Neural cell (in vitro differentiated cells): ENCODE measurements around the gene ANKRD28. TPM values are rescaled to one million over a fixed set of nuclear protein-coding genes. Genes with fewer than 3 reads are reported as not detected.

Source experiments
- H2AFZ ChIP-seq: fragments of 200-600, 300-800 bp; sonication (generic), shearing (Covaris generic); 2 replicates; pipeline ENCODE4 v1.6.0; 2014; ENCODE audit warnings: low read depth, mild to moderate bottlenecking, antibody characterized with exemption, low read length, moderate library complexity
- H3F3A ChIP-seq: fragments of 200-600 bp; shearing (Covaris generic); 2 replicates; pipeline ENCODE4 v1.6.1; 2016; ENCODE audit warnings: mild to moderate bottlenecking, moderate library complexity, mixed read lengths, antibody characterized with exemption, low read length; ENCODE audit not compliant: insufficient read depth, poor library complexity, severe bottlenecking
- H3K27ac ChIP-seq: fragments of 200-600, 300-800 bp; sonication (generic), shearing (Covaris generic); 2 replicates; pipeline ENCODE4 v1.5.1; 2014; ENCODE audit warnings: mild to moderate bottlenecking, low read length, moderate library complexity
- H3K27me3 ChIP-seq: fragments of 300-800, 200-600 bp; sonication (generic), shearing (Covaris generic); 2 replicates; pipeline ENCODE4 v1.6.0; 2014; ENCODE audit warnings: mild to moderate bottlenecking, low read depth, low read length, moderate library complexity; ENCODE audit not compliant: insufficient read depth
- H3K36me3 ChIP-seq: fragments of 300-800, 200-600 bp; sonication (generic), shearing (Covaris generic); 2 replicates; pipeline ENCODE4 v1.5.1; 2014; ENCODE audit warnings: mild to moderate bottlenecking, antibody characterized with exemption, low read length, moderate library complexity; ENCODE audit not compliant: insufficient read depth
- H3K4me2 ChIP-seq: fragments of 300-800, 200-600 bp; sonication (generic), shearing (Covaris generic); 2 replicates; pipeline ENCODE4 v1.6.0; 2014; ENCODE audit warnings: mild to moderate bottlenecking, low read length
- H3K4me3 ChIP-seq: fragments of 300-800, 200-600 bp; sonication (generic), shearing (Covaris generic); 2 replicates; pipeline ENCODE4 v1.5.1; 2014; ENCODE audit warnings: mild to moderate bottlenecking, low read length, moderate library complexity
- H3K79me2 ChIP-seq: fragments of 200-600 bp; shearing (Covaris generic); replicated peaks from 2 replicates; pipeline ENCODE4 v1.6.0; 2014; ENCODE audit warnings: mild to moderate bottlenecking, low read length, moderate library complexity; ENCODE audit not compliant: insufficient read depth
- H3K9ac ChIP-seq: fragments of 300-800, 200-600 bp; sonication (generic), shearing (Covaris generic); 2 replicates; pipeline ENCODE4 v1.6.1; 2016; ENCODE audit warnings: mild to moderate bottlenecking, low read length, mixed read lengths
- H3K9me2 ChIP-seq: fragments of 200-600 bp; shearing (Covaris generic); 2 replicates; pipeline ENCODE4 v1.6.1; 2016; ENCODE audit warnings: mild to moderate bottlenecking, low read length, mixed read lengths; ENCODE audit not compliant: insufficient read depth
- H3K9me3 ChIP-seq: fragments of 200-600, 300-800 bp; sonication (generic), shearing (Covaris generic); 2 replicates; pipeline ENCODE4 v1.6.1; 2016; ENCODE audit warnings: mild to moderate bottlenecking, mixed run types, low read length, moderate library complexity, mixed read lengths
- H4K20me1 ChIP-seq: fragments of 200-600 bp; shearing (Covaris generic); 2 replicates; pipeline ENCODE4 v1.6.1; 2016; ENCODE audit warnings: mild to moderate bottlenecking, mixed run types; ENCODE audit not compliant: insufficient read depth
- EP300 ChIP-seq: fragments of 450-650 bp; conservative IDR thresholded peaks from 2 replicates; pipeline ENCODE4 v1.6.1; 2014; ENCODE audit warnings: antibody characterized with exemption, mild to moderate bottlenecking, moderate library complexity; ENCODE audit not compliant: poor library complexity, severe bottlenecking
- EZH2 ChIP-seq: fragments of 200-600, 300-800 bp; shearing (Covaris generic), sonication (generic); IDR thresholded peaks from 2 replicates; pipeline ENCODE4 v1.6.1; 2014; ENCODE audit warnings: antibody characterized with exemption, low read length, borderline replicate concordance, mild to moderate bottlenecking; ENCODE audit not compliant: insufficient read depth, poor library complexity, severe bottlenecking
- MXI1 ChIP-seq: fragments of 450-650 bp; conservative IDR thresholded peaks from 2 replicates; pipeline ENCODE4 v1.6.1; 2014; ENCODE audit warnings: antibody characterized with exemption, mild to moderate bottlenecking; ENCODE audit not compliant: poor library complexity, severe bottlenecking
- POLR2AphosphoS5 ChIP-seq: IDR thresholded peaks from 2 replicates; pipeline ENCODE4 v1.6.1; 2012
- TAF1 ChIP-seq: IDR thresholded peaks from 2 replicates; pipeline ENCODE4 v1.6.1; 2012; ENCODE audit warnings: low read depth
- polyA plus RNA-seq: library from polyadenylated mRNA; depleted of rRNA; stranded (reverse); fragments of >200 nt; gene quantifications from 2 replicates; pipeline ENCODE4 v1.2.3, GENCODE V29; 2014
- TF ChIP-seq, protein P1 (sequence below): fragments of 450-650 bp; IDR thresholded peaks from 2 replicates; pipeline ENCODE4 v1.5.1; 2014; ENCODE audit warnings: antibody characterized with exemption, mild to moderate bottlenecking, moderate library complexity; ENCODE audit not compliant: poor library complexity, severe bottlenecking
- TF ChIP-seq, protein P2 (sequence below): IDR thresholded peaks from 2 replicates; pipeline ENCODE4 v1.6.1; 2012; ENCODE audit warnings: borderline replicate concordance

The ANKRD28 gene
- polyA plus RNA-seq, 1 donor from 2014 or later, result 101 TPM

DNA sequence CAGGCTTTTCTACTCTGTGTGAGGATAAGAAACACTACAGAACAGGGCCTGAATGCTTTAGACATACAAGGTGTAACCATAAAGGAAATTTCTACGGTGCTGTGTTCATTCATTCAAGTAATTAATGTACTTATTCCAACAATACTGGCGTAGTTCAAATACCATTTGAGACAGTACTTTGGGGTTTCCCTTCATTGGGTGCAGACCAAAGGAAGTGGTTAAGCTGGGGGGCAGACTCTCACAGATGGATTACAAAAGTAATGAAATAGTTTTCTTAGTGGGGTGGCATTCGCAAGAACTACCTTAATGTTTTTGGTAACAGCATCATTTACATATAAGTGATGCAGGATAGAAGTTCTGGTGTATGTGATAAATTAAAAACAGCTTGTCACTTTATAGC lies 130.3 kb downstream of the ANKRD28 start:
- Histone ChIP-seq H3K79me2 (no peaks in the 10 kb centered on the region), H3K4me3 (no peak overlapping the region), H3K36me3 (no peaks in the 10 kb centered on the region), H3K4me2 (no peak overlapping the region), H3K9ac (no peak overlapping the region), H2AFZ (no peak overlapping the region), H3F3A (no peaks in the 10 kb centered on the region), H3K27ac (no peak overlapping the region), H3K27me3 (no peaks in the 10 kb centered on the region), H4K20me1 (no peaks in the 10 kb centered on the region), H3K9me2 (no peaks in the 10 kb centered on the region), H3K9me3 (no peaks in the 10 kb centered on the region)
- TF ChIP-seq EP300 (no peak), POLR2AphosphoS5 (no peak), MXI1 (no peak), EZH2 (no peak), TAF1 (no peak)
- TF ChIP-seq, protein P1, sequence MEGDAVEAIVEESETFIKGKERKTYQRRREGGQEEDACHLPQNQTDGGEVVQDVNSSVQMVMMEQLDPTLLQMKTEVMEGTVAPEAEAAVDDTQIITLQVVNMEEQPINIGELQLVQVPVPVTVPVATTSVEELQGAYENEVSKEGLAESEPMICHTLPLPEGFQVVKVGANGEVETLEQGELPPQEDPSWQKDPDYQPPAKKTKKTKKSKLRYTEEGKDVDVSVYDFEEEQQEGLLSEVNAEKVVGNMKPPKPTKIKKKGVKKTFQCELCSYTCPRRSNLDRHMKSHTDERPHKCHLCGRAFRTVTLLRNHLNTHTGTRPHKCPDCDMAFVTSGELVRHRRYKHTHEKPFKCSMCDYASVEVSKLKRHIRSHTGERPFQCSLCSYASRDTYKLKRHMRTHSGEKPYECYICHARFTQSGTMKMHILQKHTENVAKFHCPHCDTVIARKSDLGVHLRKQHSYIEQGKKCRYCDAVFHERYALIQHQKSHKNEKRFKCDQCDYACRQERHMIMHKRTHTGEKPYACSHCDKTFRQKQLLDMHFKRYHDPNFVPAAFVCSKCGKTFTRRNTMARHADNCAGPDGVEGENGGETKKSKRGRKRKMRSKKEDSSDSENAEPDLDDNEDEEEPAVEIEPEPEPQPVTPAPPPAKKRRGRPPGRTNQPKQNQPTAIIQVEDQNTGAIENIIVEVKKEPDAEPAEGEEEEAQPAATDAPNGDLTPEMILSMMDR, result no peak

GRCh38 chr3:15666277-15666676 lies 131.5 kb downstream of the ANKRD28 start:
- Histone ChIP-seq H3K4me2 (no peak overlapping the region), H3K79me2 (no peaks in the 10 kb centered on the region), H3K9me3 (no peaks in the 10 kb centered on the region), H3K27me3 (no peaks in the 10 kb centered on the region), H3F3A (no peaks in the 10 kb centered on the region), H2AFZ (no peak overlapping the region), H3K9ac (no peak overlapping the region), H3K27ac (no peak overlapping the region), H4K20me1 (no peaks in the 10 kb centered on the region), H3K4me3 (no peak overlapping the region), H3K9me2 (no peaks in the 10 kb centered on the region), H3K36me3 (no peaks in the 10 kb centered on the region)
- TF ChIP-seq EP300 (no peak), POLR2AphosphoS5 (no peak), MXI1 (no peak)
- TF ChIP-seq, protein P2, sequence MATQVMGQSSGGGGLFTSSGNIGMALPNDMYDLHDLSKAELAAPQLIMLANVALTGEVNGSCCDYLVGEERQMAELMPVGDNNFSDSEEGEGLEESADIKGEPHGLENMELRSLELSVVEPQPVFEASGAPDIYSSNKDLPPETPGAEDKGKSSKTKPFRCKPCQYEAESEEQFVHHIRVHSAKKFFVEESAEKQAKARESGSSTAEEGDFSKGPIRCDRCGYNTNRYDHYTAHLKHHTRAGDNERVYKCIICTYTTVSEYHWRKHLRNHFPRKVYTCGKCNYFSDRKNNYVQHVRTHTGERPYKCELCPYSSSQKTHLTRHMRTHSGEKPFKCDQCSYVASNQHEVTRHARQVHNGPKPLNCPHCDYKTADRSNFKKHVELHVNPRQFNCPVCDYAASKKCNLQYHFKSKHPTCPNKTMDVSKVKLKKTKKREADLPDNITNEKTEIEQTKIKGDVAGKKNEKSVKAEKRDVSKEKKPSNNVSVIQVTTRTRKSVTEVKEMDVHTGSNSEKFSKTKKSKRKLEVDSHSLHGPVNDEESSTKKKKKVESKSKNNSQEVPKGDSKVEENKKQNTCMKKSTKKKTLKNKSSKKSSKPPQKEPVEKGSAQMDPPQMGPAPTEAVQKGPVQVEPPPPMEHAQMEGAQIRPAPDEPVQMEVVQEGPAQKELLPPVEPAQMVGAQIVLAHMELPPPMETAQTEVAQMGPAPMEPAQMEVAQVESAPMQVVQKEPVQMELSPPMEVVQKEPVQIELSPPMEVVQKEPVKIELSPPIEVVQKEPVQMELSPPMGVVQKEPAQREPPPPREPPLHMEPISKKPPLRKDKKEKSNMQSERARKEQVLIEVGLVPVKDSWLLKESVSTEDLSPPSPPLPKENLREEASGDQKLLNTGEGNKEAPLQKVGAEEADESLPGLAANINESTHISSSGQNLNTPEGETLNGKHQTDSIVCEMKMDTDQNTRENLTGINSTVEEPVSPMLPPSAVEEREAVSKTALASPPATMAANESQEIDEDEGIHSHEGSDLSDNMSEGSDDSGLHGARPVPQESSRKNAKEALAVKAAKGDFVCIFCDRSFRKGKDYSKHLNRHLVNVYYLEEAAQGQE, result no peak
- TF ChIP-seq, protein P1, result no peak
